IPS DF 19.7 (cell line): ENCODE results near the gene MT2A.
"Not testable (repeated sequence)": the region's sequence is repeated elsewhere in the genome, so short reads cannot be mapped to it uniquely, and the experiment has no call there.

Experiments
- DNase-seq: peaks from one replicate; pipeline ENCODE4 v3.0.0-alpha.2; 2013; ENCODE audit warnings: low read depth, low spot score

Gene MT2A

DNA sequence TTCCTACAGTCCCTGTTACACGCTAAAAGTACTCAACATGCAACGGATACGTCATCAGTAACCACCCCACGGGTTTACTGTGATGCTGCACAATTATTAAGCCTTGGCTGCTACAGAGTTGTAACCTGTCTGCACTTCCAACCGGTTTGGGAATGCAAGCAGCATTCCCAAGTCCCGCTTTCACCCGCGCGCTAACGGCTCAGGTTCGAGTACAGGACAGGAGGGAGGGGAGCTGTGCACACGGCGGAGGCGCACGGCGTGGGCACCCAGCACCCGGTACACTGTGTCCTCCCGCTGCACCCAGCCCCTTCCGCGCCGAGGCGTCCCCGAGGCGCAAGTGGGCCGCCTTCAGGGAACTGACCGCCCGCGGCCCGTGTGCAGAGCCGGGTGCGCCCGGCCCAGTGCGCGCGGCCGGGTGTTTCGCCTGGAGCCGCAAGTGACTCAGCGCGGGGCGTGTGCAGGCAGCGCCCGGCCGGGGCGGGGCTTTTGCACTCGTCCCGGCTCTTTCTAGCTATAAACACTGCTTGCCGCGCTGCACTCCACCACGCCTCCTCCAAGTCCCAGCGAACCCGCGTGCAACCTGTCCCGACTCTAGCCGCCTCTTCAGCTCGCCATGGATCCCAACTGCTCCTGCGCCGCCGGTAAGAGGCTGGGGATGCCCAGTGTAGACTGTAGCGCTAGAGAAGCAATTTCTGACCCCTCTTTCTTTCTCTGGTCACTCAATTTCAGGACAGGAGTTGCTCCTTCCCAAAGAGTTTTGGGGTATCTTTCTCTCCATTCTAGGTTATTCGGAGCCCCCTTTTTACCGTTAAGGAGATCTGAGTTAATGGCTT, at the start of gene MT2A:
MT2A (plus strand) TSS at position 542 of the 833 bp plus-strand sequence; CDS start at position 614, 72 bp downstream.
- DNase-seq = no peak

GRCh38 chr16:56559109-56559508, 49.3 kb upstream of the MT2A start:
- DNase-seq = no peak

- no peak for DNase-seq
These were observed 47.9 kb upstream of the MT2A start for GRCh38 chr16:56560447-56560846.

DNA sequence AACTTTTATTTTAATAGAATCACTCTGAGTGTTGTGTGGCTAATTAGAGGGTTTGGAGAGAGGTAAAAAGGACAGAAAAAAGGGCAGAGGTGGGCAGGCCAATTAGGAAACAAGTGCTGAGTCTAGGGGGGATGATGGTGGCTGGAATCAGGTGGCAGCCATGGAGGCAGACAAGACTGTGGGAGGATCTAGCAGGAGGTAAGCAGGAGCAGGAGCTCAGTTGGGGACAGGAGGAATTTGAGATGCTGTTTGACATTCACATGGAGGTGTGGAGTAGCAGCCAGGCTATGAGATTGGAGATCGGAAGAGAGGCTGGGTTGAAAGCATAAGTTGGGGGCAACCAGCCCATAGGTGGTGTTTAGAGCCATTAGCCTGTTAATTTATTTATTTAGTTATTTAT, 47.3 kb upstream of the MT2A start:
- no peak for DNase-seq

DNA sequence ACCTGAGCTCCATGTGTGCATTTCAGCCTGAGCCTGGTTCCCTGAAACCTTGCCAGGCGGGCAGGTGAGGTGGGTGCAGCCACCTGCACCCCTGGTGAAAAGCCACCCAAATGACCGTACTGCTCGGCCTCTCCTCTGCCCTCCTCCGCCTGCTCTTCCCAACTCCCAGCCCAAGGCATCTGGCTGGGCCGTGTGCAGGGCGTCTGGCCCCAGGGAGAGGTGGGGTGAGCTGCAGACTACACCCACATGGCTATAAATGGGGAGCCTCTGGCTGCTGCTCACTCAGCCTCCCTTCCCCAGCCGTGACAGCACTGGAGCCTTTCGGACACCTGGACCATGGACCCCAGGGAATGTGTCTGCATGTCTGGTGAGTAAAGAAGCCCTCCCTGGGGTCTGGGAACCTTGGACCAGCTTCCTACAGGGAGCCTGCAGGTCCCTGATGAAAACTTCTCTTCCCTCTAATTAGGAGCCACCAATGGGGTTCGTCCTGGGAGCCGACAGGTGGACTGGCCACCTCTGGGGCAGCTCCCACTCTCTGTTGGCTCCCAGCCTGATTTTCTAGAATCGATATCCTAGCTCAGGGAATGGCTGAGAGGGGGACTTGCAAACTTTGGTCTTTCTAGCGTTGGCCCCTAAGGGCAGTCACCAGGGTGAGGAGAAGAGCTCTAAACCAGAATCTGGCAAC, 43.4 kb upstream of the MT2A start, which contains the start of gene MT4:
MT4 (plus strand) TSS at position 281 of the 685 bp plus-strand sequence; CDS start at position 337, 56 bp downstream.
- DNase-seq = no peak

- DNase-seq = no peak
These were observed 38.4 kb upstream of the MT2A start for GRCh38 chr16:56569971-56570370.

DNA sequence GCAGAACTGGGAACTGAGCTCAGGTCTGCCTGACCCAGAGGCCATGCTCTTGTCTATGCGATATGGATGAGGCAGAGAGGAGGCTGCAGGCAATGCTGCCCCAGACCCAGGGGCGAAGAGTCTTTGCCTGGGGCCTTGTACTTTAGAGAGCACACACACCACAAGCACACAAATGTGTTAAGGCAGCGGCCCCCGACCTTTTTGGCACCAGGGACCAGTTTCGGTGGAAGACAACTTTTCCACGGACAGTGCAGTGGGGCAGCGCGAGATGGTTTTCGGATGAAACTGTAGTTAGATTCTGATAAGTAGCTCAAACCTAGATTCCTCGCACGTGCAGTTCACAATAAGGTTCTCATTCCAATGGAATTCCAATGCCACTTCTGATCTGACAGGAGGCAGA, 36.9 kb upstream of the MT2A start:
- no peak for DNase-seq

DNA sequence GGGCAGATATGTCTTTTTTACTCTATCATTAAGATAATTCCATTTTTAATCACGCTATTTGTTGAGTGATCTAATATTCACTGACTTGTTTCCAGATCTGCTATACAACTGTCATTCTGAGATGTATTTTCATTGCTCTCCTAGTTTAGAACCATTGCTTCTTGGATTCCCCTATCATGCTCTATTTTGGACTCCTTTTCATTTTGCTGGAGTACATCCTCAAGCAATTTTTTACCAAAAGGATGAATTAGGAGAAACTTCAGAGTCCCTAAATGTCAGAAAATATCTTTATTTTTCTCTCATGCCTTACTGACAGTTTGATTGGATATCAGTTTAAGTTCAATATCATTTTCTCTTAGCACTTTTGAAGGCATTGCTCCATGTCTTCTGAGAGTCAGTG, 33.8 kb upstream of the MT2A start:
- no peak for DNase-seq

- DNase-seq = peak; percentile 38
These were observed 31.6 kb upstream of the MT2A start for GRCh38 chr16:56576585-56577299.

DNA sequence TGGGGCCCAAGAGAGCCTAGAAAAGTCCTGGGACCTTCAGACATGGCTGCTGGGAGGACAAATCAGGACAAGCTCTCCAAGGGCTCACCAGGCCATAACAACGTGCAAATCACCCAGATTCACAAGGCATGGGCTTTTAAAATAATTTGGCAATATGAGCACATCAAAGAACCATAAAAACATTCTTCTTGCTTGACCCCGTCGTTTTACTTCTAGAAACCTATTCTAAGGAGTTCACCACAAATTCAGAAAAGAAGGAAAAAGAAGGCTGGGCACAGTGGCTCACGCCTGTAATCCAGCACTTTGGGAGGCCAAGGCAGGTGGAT, 31.1 kb upstream of the MT2A start:
- no peak for DNase-seq

DNA sequence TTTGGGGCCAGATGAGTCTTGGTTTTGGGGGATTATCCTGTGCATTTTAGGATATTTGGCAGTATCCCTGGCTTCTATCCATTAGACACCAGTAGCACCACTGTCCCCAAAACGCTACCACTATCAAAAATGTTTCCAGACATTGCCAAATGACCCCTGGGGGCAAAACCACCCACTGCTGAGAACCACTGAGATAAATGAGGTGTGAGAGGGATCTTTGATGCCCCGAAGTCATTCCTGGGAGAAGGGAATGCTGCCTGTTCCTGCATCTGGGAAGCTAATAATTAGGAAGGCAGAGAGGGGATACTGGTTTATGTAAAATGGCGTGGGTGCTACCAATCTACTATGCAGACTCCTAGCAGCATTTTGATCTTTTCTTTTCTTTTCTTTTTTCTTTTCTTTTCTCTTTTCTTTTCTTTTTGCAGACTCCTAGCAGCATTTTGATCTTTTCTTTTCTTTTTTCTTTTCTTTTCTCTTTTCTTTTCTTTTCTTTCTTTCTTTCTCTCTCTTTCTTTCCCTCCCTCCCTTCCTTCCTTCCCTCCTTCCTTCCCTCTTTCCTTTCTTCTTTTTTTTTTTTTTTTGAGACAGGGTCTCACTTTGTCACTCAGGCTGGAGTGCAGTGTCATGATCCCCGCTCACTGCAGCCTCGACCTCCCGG, 27.9 kb upstream of the MT2A start:
- DNase-seq = no peak

DNA sequence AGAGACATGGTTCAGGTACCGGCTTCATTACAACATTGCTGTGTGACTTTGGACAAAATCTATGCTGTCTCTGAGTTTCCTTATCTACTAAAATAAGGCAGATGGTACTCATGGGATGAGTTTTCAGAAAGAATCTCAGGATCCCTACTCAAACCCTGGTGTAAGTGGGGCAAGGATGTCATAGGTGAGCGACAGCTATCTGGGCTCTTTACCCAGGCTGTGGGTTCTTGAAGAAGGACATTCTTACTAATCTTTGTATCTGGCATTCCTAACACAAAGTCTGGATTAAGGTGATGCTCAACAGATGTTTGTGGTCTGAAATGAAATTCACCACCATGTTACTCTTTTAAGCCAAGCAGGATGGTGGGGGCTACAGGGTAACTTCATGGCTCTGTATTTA, 25.5 kb upstream of the MT2A start:
- not testable (repeated sequence) for DNase-seq

- no peak for DNase-seq
These were observed 24.8 kb upstream of the MT2A start for GRCh38 chr16:56583351-56584168.

DNA sequence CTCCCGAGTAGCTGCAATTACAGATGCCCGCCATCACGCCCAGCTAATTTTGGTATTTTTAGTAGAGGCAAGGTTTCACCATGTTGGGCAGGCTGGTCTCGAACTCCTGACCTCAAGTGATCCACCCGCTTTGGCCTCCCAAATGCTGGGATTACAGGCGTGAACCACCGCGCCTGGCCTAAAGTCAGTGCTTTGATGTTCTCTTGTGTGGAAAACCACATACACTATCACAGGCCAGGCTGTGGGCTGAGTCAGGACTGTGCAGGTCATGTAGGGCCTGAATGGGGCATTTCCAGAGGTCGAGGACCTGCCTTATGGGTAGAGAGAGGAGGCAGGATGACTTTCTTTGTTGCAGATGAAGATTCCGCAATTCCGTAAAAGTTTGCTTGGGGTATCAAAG, 24.1 kb upstream of the MT2A start:
- no peak for DNase-seq

GRCh38 chr16:56588781-56589140, 19.6 kb upstream of the MT2A start:
- DNase-seq = no peak

GRCh38 chr16:56589141-56590039, 19.0 kb upstream of the MT2A start, which contains the start of gene MT3:
TSS of gene MT3 (plus strand) at chr16:56589528. CDS start at chr16:56589591, 63 bp downstream.
- DNase-seq = no peak

DNA sequence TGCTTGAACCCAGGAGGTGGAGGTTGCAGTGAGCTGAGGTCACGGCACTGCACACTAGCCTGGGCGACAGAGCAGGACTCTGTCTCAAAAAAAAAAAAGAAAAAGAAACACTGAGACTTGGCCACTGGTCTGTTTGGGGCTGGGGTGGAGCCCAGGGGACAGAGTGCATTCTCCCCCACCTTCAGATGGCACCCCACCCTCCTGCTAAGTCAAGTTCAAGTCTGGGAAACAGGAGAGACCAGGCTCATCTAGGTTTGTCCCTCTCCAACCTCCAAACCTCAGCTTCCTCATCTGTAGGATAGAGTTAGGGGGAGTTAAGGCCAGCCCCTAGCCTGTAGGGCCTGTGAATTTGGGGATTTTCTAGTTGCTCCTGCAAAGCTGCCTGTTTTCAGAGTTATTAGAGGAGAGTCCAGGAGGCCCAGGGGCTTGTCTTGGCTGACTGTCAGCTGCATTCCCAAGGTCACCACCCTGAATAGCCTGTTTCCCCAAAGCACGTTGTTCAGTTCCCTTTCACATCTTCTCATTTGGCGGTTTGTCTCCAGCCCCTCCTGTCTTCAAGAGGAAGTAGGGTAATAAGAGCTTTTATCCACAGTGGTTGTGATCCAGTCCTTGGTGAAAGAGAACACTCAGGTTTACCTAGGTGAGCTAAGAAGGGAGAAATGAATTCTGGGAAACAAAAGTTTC, 16.9 kb upstream of the MT2A start:
- DNase-seq = no peak

DNA sequence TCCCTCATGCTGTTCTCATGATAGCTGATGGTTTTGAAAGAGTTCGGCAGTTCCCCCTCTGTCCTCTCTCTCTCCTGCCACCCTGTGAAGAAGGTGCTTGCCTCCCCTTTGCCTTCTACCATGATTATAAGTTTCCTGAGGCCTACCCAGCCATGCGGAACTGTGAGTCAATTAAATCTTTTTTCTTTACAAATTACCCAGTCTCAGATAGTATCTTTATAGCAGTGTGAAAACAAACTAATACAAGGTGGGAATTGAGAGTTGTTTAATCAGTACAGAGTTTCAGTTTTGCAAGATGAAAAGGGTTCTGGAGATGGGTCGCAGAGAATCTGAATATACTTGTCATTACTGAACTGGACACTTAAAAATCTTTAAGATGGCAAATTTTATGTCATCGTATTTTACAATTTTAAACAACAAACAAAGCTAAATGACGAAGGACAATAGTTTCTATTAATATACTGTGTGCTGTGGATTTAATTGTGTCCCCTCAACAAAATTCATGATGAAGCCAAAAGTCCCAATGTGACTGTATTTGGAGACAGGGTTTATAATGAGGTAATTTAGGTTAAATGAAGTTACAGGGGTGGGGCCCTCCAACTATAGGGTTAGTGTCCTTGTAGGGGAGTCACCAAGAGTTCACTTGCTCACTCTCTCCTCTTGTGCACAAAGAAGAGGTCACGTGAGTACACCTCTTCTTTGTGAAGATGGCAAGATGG, 14.7 kb upstream of the MT2A start:
- no peak for DNase-seq

DNA sequence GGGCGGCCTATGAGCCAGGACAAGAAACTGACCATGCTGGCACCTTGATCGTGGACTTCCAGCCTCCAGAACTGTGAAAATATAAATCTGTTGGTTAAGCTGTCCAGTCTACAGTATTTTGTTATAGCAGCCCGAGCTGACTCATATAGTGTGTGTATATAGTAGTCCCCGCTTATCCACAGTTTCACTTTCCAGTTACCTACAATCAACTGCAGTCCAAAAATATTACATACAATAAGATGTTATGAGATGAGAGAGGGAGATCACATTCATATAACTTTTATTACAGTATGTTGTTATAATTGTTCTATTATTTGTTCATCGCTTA, 14.1 kb upstream of the MT2A start:
- DNase-seq = no peak
